AG04450 (cell line): ENCODE results near the gene ARHGAP6. TPM values are rescaled to one million over a fixed set of nuclear protein-coding genes. Genes with fewer than 3 reads are reported as not detected.
A peak's percentile ranks its signal among the peaks of the same experiment; 100 is the strongest.
"Not testable (repeated sequence)": the region's sequence is repeated elsewhere in the genome, so short reads cannot be mapped to it uniquely, and the experiment has no call there.

Experiments used
- CTCF ChIA-PET: fragments of 300-600, 350-600 bp; formaldehyde crosslinking; extraction: SDS; loops from one replicate; lab custom pipeline; 2022; ENCODE audit warnings: antibody characterized with exemption, inconsistent platforms; lab: Charles Lee
- POLR2A ChIA-PET: fragments of 350-600 bp; formaldehyde crosslinking; extraction: SDS; loops from one replicate; lab custom pipeline; 2021; ENCODE audit warnings: antibody characterized with exemption, inconsistent platforms; lab: Yijun Ruan, JAX
- DNase-seq: peaks from one replicate; pipeline ENCODE4 v3.0.0-alpha.2; 2011; ENCODE audit warnings: low read depth, low spot score
- H3K27ac ChIP-seq: one replicate; pipeline ENCODE4 v1.5.1; 2012; ENCODE audit warnings: low read depth, low read length, control low read depth
- H3K27me3 ChIP-seq: one replicate; pipeline ENCODE4 v1.6.0; 2012; ENCODE audit warnings: low read length; ENCODE audit not compliant: control insufficient read depth, insufficient read depth
- H3K4me3 ChIP-seq: 2 replicates; pipeline ENCODE4 v1.5.1; 2011; ENCODE audit warnings: mild to moderate bottlenecking, low read depth, low read length, control low read depth
- H3K9me3 ChIP-seq: 2 replicates; pipeline ENCODE4 v1.5.1; 2012; ENCODE audit warnings: low read length; ENCODE audit not compliant: control insufficient read depth, insufficient read depth
- CTCF ChIP-seq: IDR thresholded peaks from 2 replicates; pipeline ENCODE4 v1.5.1; 2011; ENCODE audit warnings: low read depth, low read length, control low read depth, inconsistent platforms
- polyA plus RNA-seq: library from polyadenylated mRNA; depleted of rRNA; stranded (reverse); fragments of >200 nt; gene quantifications from 2 replicates; pipeline ENCODE4 v1.2.3, GENCODE V29; 2011

ARHGAP6 gene
- polyA plus RNA-seq, 1 experiment = 4.0 TPM

DNA sequence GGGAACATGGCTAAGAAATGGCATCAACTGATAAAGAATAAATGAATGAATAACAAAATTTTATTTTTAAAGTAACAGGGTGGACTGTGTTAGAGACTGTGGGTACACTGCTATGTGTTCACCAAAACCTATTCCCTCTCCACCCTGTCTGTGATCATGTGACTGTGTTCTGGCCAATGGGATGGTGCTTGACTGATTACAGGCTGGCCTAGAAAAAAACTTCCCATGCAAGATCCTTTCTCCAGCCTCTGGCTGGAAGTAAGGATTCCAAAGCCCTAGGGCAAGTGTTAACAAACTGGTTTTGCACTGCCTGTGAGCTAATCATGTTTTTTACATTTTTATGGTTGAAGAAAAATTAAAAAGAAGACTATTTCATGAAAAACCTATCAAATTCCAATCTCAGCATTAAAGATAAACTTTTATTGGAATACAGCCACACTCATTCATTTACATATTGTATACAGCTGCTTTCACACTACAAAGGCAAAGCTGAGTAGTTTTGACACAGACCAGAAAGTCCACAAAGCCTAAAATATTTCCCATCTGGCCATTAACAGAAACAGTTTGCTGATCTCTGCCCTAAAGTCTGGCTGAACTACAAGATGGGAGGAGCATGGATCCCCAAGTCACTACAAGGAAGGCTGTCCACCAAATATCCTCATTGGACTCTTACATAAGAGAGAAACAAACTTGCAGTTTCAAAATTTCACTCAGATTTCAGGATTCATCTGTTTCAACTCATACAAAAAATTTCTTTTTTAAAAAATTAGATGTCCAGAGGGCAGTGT, 133.2 kb downstream of the ARHGAP6 start:
- Histone ChIP-seq H3K4me3 (no peak overlapping the region), H3K27me3 (no peaks in the 10 kb centered on the region), H3K27ac (no peak overlapping the region), H3K9me3 (no peaks in the 10 kb centered on the region)
- DNase-seq = no peak
- ChIA-PET CTCF (interaction anchor here (0.7 to 2.6 kb wide), 19 partner anchors 36 to 389 kb away, joined by 3 to 48 read pairs (median 5); partner anchors contain the start of gene MSL3), POLR2A (no interaction called here)
- no peak for TF ChIP-seq CTCF

GRCh38 chrX:11531226-11531625, 134.5 kb downstream of the ARHGAP6 start:
- no peak for DNase-seq
- Histone ChIP-seq H3K9me3 (no peaks in the 10 kb centered on the region), H3K27ac (no peak overlapping the region), H3K4me3 (no peak overlapping the region), H3K27me3 (no peaks in the 10 kb centered on the region)
- peak; percentile 39 for TF ChIP-seq CTCF
- ChIA-PET POLR2A (no interaction called here), CTCF (interaction anchor here (0.6 to 2.6 kb wide), 36 partner anchors 18 to 1342 kb away, joined by 3 to 48 read pairs (median 4); no protein-coding TSS in a partner anchor)

DNA sequence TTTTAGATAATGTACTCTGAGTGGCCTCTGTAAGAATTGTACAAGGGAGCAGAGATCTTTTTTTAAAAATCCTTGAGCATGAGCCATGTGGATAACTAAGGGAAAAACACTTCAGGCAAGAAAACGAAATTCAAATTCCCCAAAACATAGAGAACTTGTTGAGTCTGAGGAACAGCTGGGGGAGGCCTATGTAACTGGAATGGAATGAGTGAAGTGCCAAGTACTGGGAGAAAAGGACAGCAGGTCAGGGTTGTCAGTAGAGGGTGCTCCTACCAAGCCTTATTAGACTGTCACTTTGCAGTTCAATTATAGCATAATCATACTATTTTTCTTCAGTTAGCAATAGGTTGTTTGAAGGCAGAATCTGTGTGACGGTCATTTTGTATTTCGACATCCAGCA, 135.1 kb downstream of the ARHGAP6 start:
- DNase-seq = no peak
- CTCF ChIA-PET = interaction anchor here (0.6 to 2.6 kb wide), 23 partner anchors 17 to 1342 kb away, joined by 3 to 48 read pairs (median 5); no protein-coding TSS in a partner anchor
- POLR2A ChIA-PET = no interaction called here

DNA sequence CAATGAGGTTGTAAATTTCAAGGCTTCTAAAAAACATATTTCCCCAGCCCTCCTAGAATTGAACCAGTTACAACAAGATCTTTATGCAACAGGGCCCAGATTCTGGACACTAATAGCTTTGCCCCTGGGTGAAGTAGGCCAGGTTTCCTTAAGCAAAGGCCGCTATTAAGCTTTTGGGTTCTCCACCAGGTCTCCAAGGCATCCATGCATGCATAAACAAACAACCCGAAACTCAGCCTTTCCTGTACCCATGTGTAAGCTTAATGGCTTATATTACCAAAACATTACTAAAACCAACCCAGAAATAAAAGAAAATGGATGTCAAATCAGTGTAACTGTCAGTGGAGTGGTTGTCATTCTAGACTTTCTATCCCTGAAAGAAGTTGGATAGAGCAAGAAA, 137.1 kb downstream of the ARHGAP6 start:
- no peaks in the 10 kb centered on the region for H3K27me3 ChIP-seq
- no peak for DNase-seq
- TF ChIP-seq CTCF = no peak
- POLR2A ChIA-PET = no interaction called here
- H3K9me3 ChIP-seq = no peaks in the 10 kb centered on the region
- no peak overlapping the region for H3K4me3 ChIP-seq
- H3K27ac ChIP-seq = no peak overlapping the region
- CTCF ChIA-PET = interaction anchor here (0.6 to 1.9 kb wide), 3 partner anchors 147 to 391 kb away, joined by 3 to 14 read pairs (median 3); no protein-coding TSS in a partner anchor

More for the DNA sequence above, 135.1 kb downstream of the ARHGAP6 start:
- H3K27ac ChIP-seq = no peak overlapping the region
- H3K9me3 ChIP-seq = no peaks in the 10 kb centered on the region
- H3K4me3 ChIP-seq = no peak overlapping the region
- no peaks in the 10 kb centered on the region for H3K27me3 ChIP-seq
- no peak for TF ChIP-seq CTCF

- no peak for DNase-seq
- TF ChIP-seq CTCF = no peak
- H3K4me3 ChIP-seq = no peak overlapping the region
- no peaks in the 10 kb centered on the region for H3K27me3 ChIP-seq
- H3K9me3 ChIP-seq = no peaks in the 10 kb centered on the region
- CTCF ChIA-PET = no interaction called here
- POLR2A ChIA-PET = no interaction called here
- H3K27ac ChIP-seq = no peak overlapping the region
Measured at GRCh38 chrX:11525685-11526084, 140.0 kb downstream of the ARHGAP6 start.

DNA sequence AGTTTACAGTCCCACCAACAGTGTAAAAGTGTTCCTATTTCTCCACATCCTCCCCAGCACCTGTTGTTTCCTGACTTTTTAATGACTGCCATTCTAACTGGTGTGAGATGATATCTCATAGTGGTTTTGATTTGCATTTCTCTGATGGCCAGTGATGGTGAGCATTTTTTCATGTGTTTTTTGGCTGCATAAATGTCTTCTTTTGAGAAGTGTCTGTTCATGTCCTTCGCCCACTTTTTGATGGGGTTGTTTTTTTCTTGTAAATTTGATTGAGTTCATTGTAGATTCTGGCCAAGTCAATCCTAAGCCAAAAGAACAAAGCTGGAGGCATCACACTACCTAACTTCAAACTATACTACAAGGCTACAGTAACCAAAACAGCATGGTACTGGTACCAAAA, 146.5 kb downstream of the ARHGAP6 start:
- H3K27me3 ChIP-seq, CTCF ChIA-PET, DNase-seq, H3K4me3 ChIP-seq, POLR2A ChIA-PET, H3K9me3 ChIP-seq, H3K27ac ChIP-seq: not testable (repeated sequence)
